ENCODE data around the gene OTC. TPM values are rescaled to one million over a fixed set of nuclear protein-coding genes. Genes with fewer than 3 reads are reported as not detected.

The OTC gene
- total RNA-seq, 1 experiment from 2014 or later: not detected

DNA sequence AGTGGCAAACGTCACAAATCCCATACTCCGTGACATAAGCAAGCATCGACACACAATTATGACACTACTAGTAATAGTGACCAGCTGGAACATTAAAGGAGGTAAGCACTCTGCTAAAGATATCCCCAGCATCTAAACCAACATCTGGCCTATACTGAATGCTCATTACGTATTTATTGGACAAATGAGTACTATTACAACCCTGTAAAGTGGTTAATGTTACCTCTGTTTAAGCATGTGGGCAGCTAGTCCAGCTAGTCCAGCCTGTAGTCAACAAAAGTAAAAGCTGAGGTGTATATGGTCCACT lies 24.7 kb upstream of the OTC start:
- ChIA-PET POLR2A (interaction anchor here (0.5 to 12.6 kb wide), 13 partner anchors 9 to 1530 kb away, joined by 3 to 123 read pairs (median 3); partner anchors contain the start of gene SRPX), CTCF (interaction anchor here (0.8 to 3.5 kb wide), 20 partner anchors 11 to 141 kb away, joined by 3 to 48 read pairs (median 6); partner anchors contain the start of gene SRPX)
- TF ChIP-seq, protein P1, sequence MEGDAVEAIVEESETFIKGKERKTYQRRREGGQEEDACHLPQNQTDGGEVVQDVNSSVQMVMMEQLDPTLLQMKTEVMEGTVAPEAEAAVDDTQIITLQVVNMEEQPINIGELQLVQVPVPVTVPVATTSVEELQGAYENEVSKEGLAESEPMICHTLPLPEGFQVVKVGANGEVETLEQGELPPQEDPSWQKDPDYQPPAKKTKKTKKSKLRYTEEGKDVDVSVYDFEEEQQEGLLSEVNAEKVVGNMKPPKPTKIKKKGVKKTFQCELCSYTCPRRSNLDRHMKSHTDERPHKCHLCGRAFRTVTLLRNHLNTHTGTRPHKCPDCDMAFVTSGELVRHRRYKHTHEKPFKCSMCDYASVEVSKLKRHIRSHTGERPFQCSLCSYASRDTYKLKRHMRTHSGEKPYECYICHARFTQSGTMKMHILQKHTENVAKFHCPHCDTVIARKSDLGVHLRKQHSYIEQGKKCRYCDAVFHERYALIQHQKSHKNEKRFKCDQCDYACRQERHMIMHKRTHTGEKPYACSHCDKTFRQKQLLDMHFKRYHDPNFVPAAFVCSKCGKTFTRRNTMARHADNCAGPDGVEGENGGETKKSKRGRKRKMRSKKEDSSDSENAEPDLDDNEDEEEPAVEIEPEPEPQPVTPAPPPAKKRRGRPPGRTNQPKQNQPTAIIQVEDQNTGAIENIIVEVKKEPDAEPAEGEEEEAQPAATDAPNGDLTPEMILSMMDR (IDR thresholded peaks at IDR 0.05; ENCODE audit: unreplicated experiment): no peak
- Mint-ChIP-seq H3K27ac (ENCODE audit: low read depth, unreplicated experiment) (peak overlapping the region; percentile 99), H3K27me3 (ENCODE audit: insufficient read depth, unreplicated experiment) (peaks cover 35% of the 10 kb centered on the region), H3K4me1 (ENCODE audit: insufficient read depth, unreplicated experiment) (no peaks in the 10 kb centered on the region), H3K36me3 (ENCODE audit: insufficient read depth, unreplicated experiment) (no peaks in the 10 kb centered on the region), H3K4me3 (ENCODE audit: unreplicated experiment) (peak overlapping the region; percentile 91), H3K9me3 (ENCODE audit: unreplicated experiment) (no peaks in the 10 kb centered on the region)
- intact Hi-C loops (cut with micrococcal nuclease): loop anchor here (1.0 to 2.0 kb wide), 6 partner anchors 15 to 135 kb away; partner anchors contain the start of gene SRPX
- no peak for DNase-seq (ENCODE audit: unreplicated experiment)
- BruUV-seq (replicated peaks): TSS peak; percentile 47

DNA sequence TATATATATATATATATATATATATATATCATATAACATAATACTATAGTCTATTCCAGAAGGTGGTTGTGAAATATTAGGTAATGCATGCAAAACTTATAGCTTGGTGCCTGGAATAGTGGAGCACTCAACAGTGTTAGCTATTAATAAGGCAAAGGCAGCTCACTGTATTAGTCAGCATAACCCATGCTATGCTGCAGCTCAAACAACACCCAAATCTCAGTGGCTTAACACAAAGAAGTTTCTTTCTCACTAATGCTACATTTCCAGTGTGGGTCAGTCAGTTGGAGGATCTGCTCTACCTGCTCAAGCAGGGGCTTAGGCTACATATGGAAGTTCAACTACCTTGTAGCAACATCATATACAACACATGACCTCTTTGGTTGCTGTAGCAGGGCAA lies 19.9 kb upstream of the OTC start:
- CTCF ChIA-PET: interaction anchor here (0.7 to 1.4 kb wide), 3 partner anchors 29 to 735 kb away, joined by 3 to 6 read pairs (median 5); no protein-coding TSS in a partner anchor
- BruUV-seq (replicated peaks): no TSS peak
- POLR2A ChIA-PET: no interaction called here
- no peak overlapping the region for H3K27ac Mint-ChIP-seq (ENCODE audit: low read depth, unreplicated experiment)
- no peaks in the 10 kb centered on the region for H3K9me3 Mint-ChIP-seq (ENCODE audit: unreplicated experiment)
- intact Hi-C loops (cut with micrococcal nuclease): no loop called here
- H3K27me3 Mint-ChIP-seq (ENCODE audit: insufficient read depth, unreplicated experiment): peaks cover 66% of the 10 kb centered on the region
- H3K4me3 Mint-ChIP-seq (ENCODE audit: unreplicated experiment): no peak overlapping the region
- TF ChIP-seq, protein P1 (IDR thresholded peaks at IDR 0.05; ENCODE audit: unreplicated experiment): no peak
- DNase-seq (ENCODE audit: unreplicated experiment): no peak
- H3K36me3 Mint-ChIP-seq (ENCODE audit: insufficient read depth, unreplicated experiment): no peaks in the 10 kb centered on the region
- no peaks in the 10 kb centered on the region for H3K4me1 Mint-ChIP-seq (ENCODE audit: insufficient read depth, unreplicated experiment)

DNA sequence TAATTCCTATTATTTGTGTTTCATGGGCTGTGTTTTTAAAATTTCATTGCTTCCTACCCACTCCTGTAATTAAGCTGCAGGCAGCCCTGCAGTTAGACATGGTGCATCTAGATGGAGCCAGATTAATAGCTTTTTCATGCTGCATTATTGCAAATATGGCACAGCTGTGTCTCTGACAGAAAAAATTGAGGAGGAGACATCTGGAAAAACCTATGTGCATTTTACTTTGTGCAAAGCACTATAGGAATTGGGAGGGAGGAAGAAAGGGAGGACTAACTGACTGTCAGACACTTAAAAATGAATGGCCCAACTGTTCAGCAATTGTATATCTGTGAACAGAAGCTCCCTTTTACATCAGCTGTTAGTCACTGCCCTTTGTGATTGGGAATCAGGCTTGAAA lies 17.0 kb upstream of the OTC start:
- H3K36me3 Mint-ChIP-seq (ENCODE audit: insufficient read depth, unreplicated experiment): no peaks in the 10 kb centered on the region
- ChIA-PET CTCF (interaction anchor here (0.7 to 1.8 kb wide), 7 partner anchors 14 to 328 kb away, joined by 4 to 9 read pairs (median 5); no protein-coding TSS in a partner anchor), POLR2A (interaction anchor here (0.6 kb wide), 1 partner anchor 225 kb away, joined by 3 read pairs; no protein-coding TSS in a partner anchor)
- H3K9me3 Mint-ChIP-seq (ENCODE audit: unreplicated experiment): no peaks in the 10 kb centered on the region
- TF ChIP-seq, protein P1 (IDR thresholded peaks at IDR 0.05; ENCODE audit: unreplicated experiment): peak; percentile 38
- H3K4me1 Mint-ChIP-seq (ENCODE audit: insufficient read depth, unreplicated experiment): no peaks in the 10 kb centered on the region
- peaks cover 60% of the 10 kb centered on the region for H3K27me3 Mint-ChIP-seq (ENCODE audit: insufficient read depth, unreplicated experiment)
- intact Hi-C loops (cut with micrococcal nuclease): no loop called here
- DNase-seq (ENCODE audit: unreplicated experiment): no peak
- no peak overlapping the region for H3K4me3 Mint-ChIP-seq (ENCODE audit: unreplicated experiment)
- no TSS peak for BruUV-seq (replicated peaks)
- H3K27ac Mint-ChIP-seq (ENCODE audit: low read depth, unreplicated experiment): no peak overlapping the region

DNA sequence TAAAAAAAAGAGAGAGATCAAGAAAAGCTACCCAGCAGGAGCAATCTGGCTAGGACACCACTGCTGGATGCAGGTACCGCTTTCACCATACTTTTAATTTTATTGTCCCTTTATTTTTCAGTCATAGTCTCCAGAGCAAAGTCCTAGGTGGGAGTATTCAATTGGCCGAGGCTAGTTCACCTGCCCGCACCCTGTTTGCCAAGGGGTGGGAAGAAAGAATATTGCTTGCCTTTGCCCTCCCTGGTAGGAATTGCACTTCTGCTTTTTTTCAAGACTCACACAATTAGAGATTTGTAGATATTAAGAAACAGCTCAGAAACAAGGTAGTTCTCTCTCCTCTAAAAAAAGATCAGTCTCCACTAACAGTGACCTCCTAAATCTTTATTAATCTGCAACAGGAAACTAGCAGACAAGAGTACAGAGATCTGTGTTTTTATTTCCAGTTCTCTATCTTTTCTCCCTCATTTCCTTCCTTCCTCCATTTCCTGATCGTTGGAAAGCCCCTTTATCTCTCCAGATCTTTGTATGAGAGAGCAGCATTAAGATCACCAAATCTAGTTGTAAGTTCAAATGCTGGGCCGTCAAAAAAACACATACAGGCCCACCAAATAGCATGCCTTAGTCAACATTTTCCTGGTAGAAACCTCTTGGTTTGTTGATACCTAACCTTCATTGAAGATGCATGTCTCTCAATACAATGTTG lies 15.7 kb upstream of the OTC start:
- ChIA-PET CTCF (interaction anchor here (1.1 to 1.3 kb wide), 2 partner anchors 10 to 17 kb away, joined by 3 to 9 read pairs; partner anchors contain the start of gene RPGR), POLR2A (interaction anchor here (0.6 to 0.7 kb wide), 2 partner anchors 29 to 1263 kb away, joined by 3 read pairs; no protein-coding TSS in a partner anchor)
- TF ChIP-seq, protein P1 (IDR thresholded peaks at IDR 0.05; ENCODE audit: unreplicated experiment): no peak
- Mint-ChIP-seq H3K27me3 (ENCODE audit: insufficient read depth, unreplicated experiment) (peaks cover 60% of the 10 kb centered on the region), H3K4me3 (ENCODE audit: unreplicated experiment) (no peak overlapping the region), H3K36me3 (ENCODE audit: insufficient read depth, unreplicated experiment) (no peaks in the 10 kb centered on the region), H3K4me1 (ENCODE audit: insufficient read depth, unreplicated experiment) (no peaks in the 10 kb centered on the region), H3K27ac (ENCODE audit: low read depth, unreplicated experiment) (no peak overlapping the region), H3K9me3 (ENCODE audit: unreplicated experiment) (no peaks in the 10 kb centered on the region)
- no peak for DNase-seq (ENCODE audit: unreplicated experiment)
- no TSS peak for BruUV-seq (replicated peaks)
- intact Hi-C loops (cut with micrococcal nuclease): no loop called here
